ENCODE results near the gene TUT1.
A peak's percentile ranks its signal among the peaks of the same experiment; 100 is the strongest.
"Not testable (repeated sequence)": the region's sequence is repeated elsewhere in the genome, so short reads cannot be mapped to it uniquely, and the experiment has no call there.

The TUT1 gene

GRCh38 chr11:62591448-62592145, at the start of gene TUT1:
Gene TUT1, minus strand, starts transcription at chr11:62591523. Its CDS starts 38 bp downstream, at chr11:62591485.
- TF ChIP-seq POLR2A (IDR thresholded peaks at IDR 0.05; ENCODE audit: low read depth, low read length): peak; percentile 90
- DNase-seq (ENCODE audit: insufficient read length, low spot score) (peak; percentile 82), FAIRE-seq (peak; percentile 81)

GRCh38 chr11:62632492-62632891, 41.2 kb upstream of the TUT1 start:
- DNase-seq (ENCODE audit: insufficient read length, low spot score) (no peak), FAIRE-seq (no peak)
- no peak for TF ChIP-seq POLR2A (IDR thresholded peaks at IDR 0.05; ENCODE audit: low read depth, low read length)

GRCh38 chr11:62627713-62628112, 36.4 kb upstream of the TUT1 start:
- FAIRE-seq: no peak

GRCh38 chr11:62622476-62623089, 31.3 kb upstream of the TUT1 start:
- no peak for FAIRE-seq
- DNase-seq (ENCODE audit: insufficient read length, low spot score): no peak
- no peak for TF ChIP-seq POLR2A (IDR thresholded peaks at IDR 0.05; ENCODE audit: low read depth, low read length)

More at GRCh38 chr11:62627713-62628112, 36.4 kb upstream of the TUT1 start:
- no peak for DNase-seq (ENCODE audit: insufficient read length, low spot score)
- no peak for TF ChIP-seq POLR2A (IDR thresholded peaks at IDR 0.05; ENCODE audit: low read depth, low read length)

- DNase-seq (ENCODE audit: insufficient read length, low spot score): peak; percentile 97
- FAIRE-seq: no peak
- peak; percentile 80 for TF ChIP-seq POLR2A (IDR thresholded peaks at IDR 0.05; ENCODE audit: low read depth, low read length)
These were observed 30.5 kb upstream of the TUT1 start, which contains the start of gene B3GAT3 for GRCh38 chr11:62621567-62622470. Gene B3GAT3, minus strand, starts transcription at chr11:62621986. Its CDS starts 39 bp downstream, at chr11:62621947.

- DNase-seq (ENCODE audit: insufficient read length, low spot score) (no peak), FAIRE-seq (no peak)
- no peak for TF ChIP-seq POLR2A (IDR thresholded peaks at IDR 0.05; ENCODE audit: low read depth, low read length)
These were observed 29.8 kb upstream of the TUT1 start for GRCh38 chr11:62621027-62621566.

GRCh38 chr11:62616957-62617356, 25.6 kb upstream of the TUT1 start:
- not testable (repeated sequence) for FAIRE-seq

GRCh38 chr11:62615521-62615920, 24.2 kb upstream of the TUT1 start:
- no peak for TF ChIP-seq POLR2A (IDR thresholded peaks at IDR 0.05; ENCODE audit: low read depth, low read length)
- FAIRE-seq (no peak), DNase-seq (ENCODE audit: insufficient read length, low spot score) (no peak)

More at GRCh38 chr11:62616957-62617356, 25.6 kb upstream of the TUT1 start:
- DNase-seq (ENCODE audit: insufficient read length, low spot score): not testable (repeated sequence)

- no peak for TF ChIP-seq POLR2A (IDR thresholded peaks at IDR 0.05; ENCODE audit: low read depth, low read length)
- FAIRE-seq (no peak), DNase-seq (ENCODE audit: insufficient read length, low spot score) (peak; percentile 53)
These were observed 23.0 kb upstream of the TUT1 start for GRCh38 chr11:62614275-62614674.

- FAIRE-seq: no peak
- no peak for TF ChIP-seq POLR2A (IDR thresholded peaks at IDR 0.05; ENCODE audit: low read depth, low read length)
- DNase-seq (ENCODE audit: insufficient read length, low spot score): no peak
These were observed 22.0 kb upstream of the TUT1 start for GRCh38 chr11:62613291-62613778.

- DNase-seq (ENCODE audit: insufficient read length, low spot score) (peak; percentile 89), FAIRE-seq (no peak)
- TF ChIP-seq POLR2A (IDR thresholded peaks at IDR 0.05; ENCODE audit: low read depth, low read length): peak; percentile 57
These were observed 21.3 kb upstream of the TUT1 start, which contains the start of the genes EML3 and ROM1 for GRCh38 chr11:62612366-62613290. Gene EML3, minus strand, starts transcription at chr11:62612775. Its CDS starts 318 bp downstream, at chr11:62612457. Gene ROM1, plus strand, starts transcription at chr11:62613257. Its CDS starts 25 bp downstream, at chr11:62613282.

- no peak for FAIRE-seq
- peak; percentile 53 for DNase-seq (ENCODE audit: insufficient read length, low spot score)
- peak; percentile 55; the same call in 1 of the 2 replicates for TF ChIP-seq POLR2A (IDR thresholded peaks at IDR 0.05; ENCODE audit: low read depth, low read length)
These were observed 20.5 kb upstream of the TUT1 start for GRCh38 chr11:62611705-62612365.

Measured in H54 (cell line).